Vagina (tissue), 2 donors: Measurements from ENCODE around the gene EPB41L3. TPM values are rescaled to one million over a fixed set of nuclear protein-coding genes. Genes with fewer than 3 reads are reported as not detected.

ENCODE experiments used
- DNase-seq, 2 donors: peaks; one replicate each; pipeline ENCODE4 v3.0.0-alpha.2; 2017; ENCODE audit errors: extremely low spot score in 2 of 2
- H3K27ac ChIP-seq: fragments of 200-600 bp; sonication (generic); one replicate; pipeline ENCODE4 v1.5.1; 2019
- H3K27me3 ChIP-seq: fragments of 200-600 bp; sonication (generic); one replicate; pipeline ENCODE4 v1.5.1; 2019
- H3K36me3 ChIP-seq, 2 donors: fragments of 200-600 bp; sonication (generic); one replicate each; pipeline ENCODE4 v1.5.1; 2017 to 2019
- H3K4me1 ChIP-seq: fragments of 200-600 bp; sonication (generic); one replicate; pipeline ENCODE4 v1.5.1; 2019
- H3K4me3 ChIP-seq, 2 donors: fragments of 200-600 bp; sonication (generic); 1 replicate in 1 of 2; 2 replicates in 1 of 2; pipeline ENCODE4 v1.5.1; 2016 to 2019
- H3K9me3 ChIP-seq: fragments of 200-600 bp; sonication (generic); one replicate; pipeline ENCODE4 v1.5.1; 2019
- POLR2A ChIP-seq, 2 donors: fragments of 450-650 bp; IDR thresholded peaks; one replicate each; pipeline ENCODE4 v1.6.1; 2017; ENCODE audit warnings: antibody characterized with exemption in 2 of 2, mild to moderate bottlenecking in 2 of 2, moderate library complexity in 2 of 2
- POLR2AphosphoS5 ChIP-seq, 2 donors: sonication (generic); formaldehyde crosslinking; IDR thresholded peaks; one replicate each; pipeline ENCODE4 v1.9.0; 2017; ENCODE audit warnings: antibody characterized with exemption in 2 of 2, mild to moderate bottlenecking in 2 of 2, low read depth in 1 of 2; ENCODE audit not compliant: insufficient read depth in 1 of 2
- intact Hi-C: fragments of 100-400 bp; cut with DNase I; formaldehyde crosslinking; loops from one replicate; pipeline ENCODE4 v1.15.1; 2023
- total RNA-seq: library from RNA; depleted of rRNA; stranded (reverse); fragments of >200 nt; gene quantifications from one replicate; pipeline ENCODE4 v1.2.3, GENCODE V29; 2016
- TF ChIP-seq, protein P1 (sequence below), 3 experiments: fragments of 450-650 bp in 2 of 3; fragments of 200-600 bp in 1 of 3; sonication (generic) in 1 of 3; IDR thresholded peaks; one replicate each; pipeline ENCODE4 v1.5.1; 2017 to 2019; ENCODE audit warnings: antibody characterized with exemption in 3 of 3, mild to moderate bottlenecking in 2 of 3, moderate library complexity in 2 of 3

The EPB41L3 gene
- total RNA-seq, 1 donor from 2014 or later: 53.0 TPM

DNA sequence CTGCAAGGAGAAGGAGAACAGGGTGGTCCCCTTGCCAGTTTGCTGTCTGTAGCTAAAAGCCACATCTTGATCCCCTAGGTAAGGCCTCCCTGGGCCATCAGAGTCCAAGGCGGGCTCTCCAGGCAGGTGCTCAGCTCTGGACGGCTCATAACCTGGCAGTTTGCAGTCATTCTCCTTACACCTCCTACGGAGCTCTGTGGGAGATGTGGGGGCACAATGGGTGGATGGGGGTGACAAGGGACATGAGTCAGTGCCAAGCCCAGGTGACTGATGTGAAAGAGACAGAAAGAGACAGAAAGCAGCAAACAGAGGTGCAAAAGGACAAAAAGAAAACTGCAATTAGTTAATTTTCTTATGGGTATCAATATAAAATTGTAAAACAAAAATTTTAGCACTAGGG, 127.7 kb downstream of the EPB41L3 start:
- Histone ChIP-seq H3K36me3 (no peaks in the 10 kb centered on the region), H3K27me3 (no peaks in the 10 kb centered on the region), H3K4me3 (no peak overlapping the region), H3K9me3 (no peaks in the 10 kb centered on the region), H3K4me1 (no peaks in the 10 kb centered on the region), H3K27ac (no peak overlapping the region)
- no peak for DNase-seq
- intact Hi-C loops: no loop called here
- no peak for TF ChIP-seq POLR2AphosphoS5 (IDR thresholded peaks at IDR 0.05; ENCODE audit: insufficient read depth in 1 of 2, low read depth in 1 of 2)
- no peak for TF ChIP-seq POLR2A (IDR thresholded peaks at IDR 0.05)
- TF ChIP-seq, protein P1, sequence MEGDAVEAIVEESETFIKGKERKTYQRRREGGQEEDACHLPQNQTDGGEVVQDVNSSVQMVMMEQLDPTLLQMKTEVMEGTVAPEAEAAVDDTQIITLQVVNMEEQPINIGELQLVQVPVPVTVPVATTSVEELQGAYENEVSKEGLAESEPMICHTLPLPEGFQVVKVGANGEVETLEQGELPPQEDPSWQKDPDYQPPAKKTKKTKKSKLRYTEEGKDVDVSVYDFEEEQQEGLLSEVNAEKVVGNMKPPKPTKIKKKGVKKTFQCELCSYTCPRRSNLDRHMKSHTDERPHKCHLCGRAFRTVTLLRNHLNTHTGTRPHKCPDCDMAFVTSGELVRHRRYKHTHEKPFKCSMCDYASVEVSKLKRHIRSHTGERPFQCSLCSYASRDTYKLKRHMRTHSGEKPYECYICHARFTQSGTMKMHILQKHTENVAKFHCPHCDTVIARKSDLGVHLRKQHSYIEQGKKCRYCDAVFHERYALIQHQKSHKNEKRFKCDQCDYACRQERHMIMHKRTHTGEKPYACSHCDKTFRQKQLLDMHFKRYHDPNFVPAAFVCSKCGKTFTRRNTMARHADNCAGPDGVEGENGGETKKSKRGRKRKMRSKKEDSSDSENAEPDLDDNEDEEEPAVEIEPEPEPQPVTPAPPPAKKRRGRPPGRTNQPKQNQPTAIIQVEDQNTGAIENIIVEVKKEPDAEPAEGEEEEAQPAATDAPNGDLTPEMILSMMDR (IDR thresholded peaks at IDR 0.05): no peak

DNA sequence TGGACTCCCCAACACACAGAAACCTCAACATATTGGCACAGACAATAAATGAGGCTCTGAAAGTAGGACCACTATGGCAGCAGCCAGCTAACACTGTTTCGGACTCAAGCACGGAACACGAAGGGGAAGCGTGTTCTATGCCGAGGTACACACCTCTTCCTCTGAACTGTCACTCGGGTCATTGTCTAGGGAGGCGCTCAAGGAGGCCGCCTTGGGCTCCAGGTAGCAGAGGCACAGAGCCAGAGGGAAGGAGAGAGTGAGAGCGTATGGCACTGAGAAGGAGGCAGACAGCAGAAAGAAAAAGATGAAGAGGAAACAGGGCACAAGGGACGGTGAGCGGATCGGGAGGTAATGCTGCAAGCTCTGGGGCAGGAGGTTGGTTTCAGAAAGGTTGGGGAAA, 128.1 kb downstream of the EPB41L3 start:
- TF ChIP-seq POLR2AphosphoS5 (IDR thresholded peaks at IDR 0.05; ENCODE audit: insufficient read depth in 1 of 2, low read depth in 1 of 2) (no peak), POLR2A (IDR thresholded peaks at IDR 0.05) (no peak)
- TF ChIP-seq, protein P1 (IDR thresholded peaks at IDR 0.05): no peak
- no peak overlapping the region for H3K4me3 ChIP-seq
- H3K27me3 ChIP-seq: no peaks in the 10 kb centered on the region
- H3K9me3 ChIP-seq: no peaks in the 10 kb centered on the region
- no peaks in the 10 kb centered on the region for H3K4me1 ChIP-seq
- no peak for DNase-seq
- H3K27ac ChIP-seq: no peak overlapping the region
- intact Hi-C loops: no loop called here
- H3K36me3 ChIP-seq: no peaks in the 10 kb centered on the region

DNA sequence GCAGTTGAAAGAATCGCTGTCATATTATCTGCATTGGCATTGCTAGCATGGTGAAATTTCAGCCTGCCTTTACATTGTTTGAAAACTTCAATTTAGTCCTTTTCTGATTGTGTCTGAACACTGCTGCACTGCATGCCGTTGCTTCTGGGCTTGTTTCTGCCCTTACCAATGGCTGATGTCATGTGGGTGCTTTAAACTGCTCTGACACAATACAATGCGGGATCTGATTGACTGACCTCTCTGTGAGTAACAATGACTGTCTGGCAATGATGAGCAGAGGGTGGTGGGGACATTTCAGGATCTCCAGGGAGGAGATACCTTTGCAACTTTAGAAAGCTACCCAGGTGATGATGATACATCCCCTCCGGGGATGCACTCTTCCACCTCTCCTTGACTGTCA, 128.8 kb downstream of the EPB41L3 start:
- Histone ChIP-seq H3K9me3 (no peaks in the 10 kb centered on the region), H3K4me1 (no peaks in the 10 kb centered on the region), H3K27me3 (no peaks in the 10 kb centered on the region), H3K27ac (no peak overlapping the region), H3K4me3 (no peak overlapping the region), H3K36me3 (no peaks in the 10 kb centered on the region)
- intact Hi-C loops: no loop called here
- TF ChIP-seq, protein P1 (IDR thresholded peaks at IDR 0.05): no peak
- no peak for TF ChIP-seq POLR2AphosphoS5 (IDR thresholded peaks at IDR 0.05; ENCODE audit: insufficient read depth in 1 of 2, low read depth in 1 of 2)
- no peak for DNase-seq

DNA sequence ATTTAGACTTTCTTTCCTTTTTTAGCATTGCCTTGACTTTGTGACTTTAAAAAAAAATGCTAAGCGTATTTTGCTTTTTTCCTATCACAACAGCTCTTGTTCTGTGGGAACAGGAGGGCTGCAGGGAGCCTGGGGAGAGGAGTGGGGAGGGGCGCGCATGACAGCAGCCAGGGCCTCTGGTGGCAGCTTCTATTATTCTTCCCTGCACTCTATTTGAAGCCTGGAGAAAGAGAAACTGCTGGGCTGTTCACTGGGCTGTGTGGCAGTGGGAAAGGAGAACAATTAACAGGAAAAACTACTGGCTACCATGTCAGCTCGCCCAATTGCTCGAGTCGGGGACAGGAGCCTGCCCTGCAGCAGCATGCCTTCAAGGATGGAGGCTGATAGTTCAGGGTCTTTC, 129.3 kb downstream of the EPB41L3 start:
- no peak overlapping the region for H3K27ac ChIP-seq
- no peaks in the 10 kb centered on the region for H3K36me3 ChIP-seq
- DNase-seq: no peak
- intact Hi-C loops: no loop called here
- no peaks in the 10 kb centered on the region for H3K9me3 ChIP-seq
- no peaks in the 10 kb centered on the region for H3K4me1 ChIP-seq
- no peaks in the 10 kb centered on the region for H3K27me3 ChIP-seq
- no peak overlapping the region for H3K4me3 ChIP-seq
- TF ChIP-seq, protein P1 (IDR thresholded peaks at IDR 0.05): no peak
- TF ChIP-seq POLR2A (IDR thresholded peaks at IDR 0.05) (no peak), POLR2AphosphoS5 (IDR thresholded peaks at IDR 0.05; ENCODE audit: insufficient read depth in 1 of 2, low read depth in 1 of 2) (no peak)

DNA sequence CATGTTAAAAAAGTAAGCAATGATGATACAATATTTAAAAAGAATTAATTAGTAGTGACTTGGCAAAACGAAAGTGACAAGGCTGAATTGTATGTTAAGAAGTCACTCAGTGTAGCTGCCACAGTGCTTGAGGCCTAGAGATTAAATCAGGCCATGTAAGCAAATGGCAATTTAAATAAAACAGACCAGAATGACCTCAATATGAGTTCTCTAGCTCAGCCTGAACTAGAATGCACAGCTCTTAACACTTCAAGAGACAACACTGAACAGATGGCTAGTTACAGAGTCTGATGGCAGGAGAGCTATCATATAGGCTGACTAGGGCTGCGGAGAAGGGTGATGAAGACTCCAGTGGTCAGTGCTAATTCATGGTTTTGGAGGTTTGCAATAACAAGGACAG, 130.3 kb downstream of the EPB41L3 start:
- H3K4me3 ChIP-seq: no peak overlapping the region
- no peak for DNase-seq
- TF ChIP-seq POLR2AphosphoS5 (IDR thresholded peaks at IDR 0.05; ENCODE audit: insufficient read depth in 1 of 2, low read depth in 1 of 2): no peak
- TF ChIP-seq, protein P1 (IDR thresholded peaks at IDR 0.05): no peak
- no peak for TF ChIP-seq POLR2A (IDR thresholded peaks at IDR 0.05)
- H3K36me3 ChIP-seq: no peaks in the 10 kb centered on the region
- intact Hi-C loops: no loop called here
- no peaks in the 10 kb centered on the region for H3K9me3 ChIP-seq
- H3K27ac ChIP-seq: no peak overlapping the region
- no peaks in the 10 kb centered on the region for H3K4me1 ChIP-seq
- H3K27me3 ChIP-seq: no peaks in the 10 kb centered on the region
